SK-N-SH (cell line): ENCODE measurements around the gene SACM1L. TPM values are rescaled to one million over a fixed set of nuclear protein-coding genes. Genes with fewer than 3 reads are reported as not detected.
"Not testable (repeated sequence)": the region's sequence is repeated elsewhere in the genome, so short reads cannot be mapped to it uniquely, and the experiment has no call there.

Experiments
- CTCF ChIA-PET: fragments of 300-600, 350-600 bp; formaldehyde crosslinking; extraction: SDS; loops from one replicate; lab custom pipeline; 2021; lab: Yijun Ruan, JAX
- POLR2A ChIA-PET: fragments of 350-600 bp; sonication (Branson Sonifier 250); formaldehyde crosslinking; extraction: SDS; loops from one replicate; lab custom pipeline; 2020; ENCODE audit warnings: antibody characterized with exemption, inconsistent platforms; lab: Yijun Ruan, JAX
- DNase-seq: peaks from one replicate; pipeline ENCODE4 v3.0.0; 2012
- H2AFZ ChIP-seq: fragments of 200-600 bp; sonication (generic); 2 replicates; pipeline ENCODE4 v1.8.1; 2016; ENCODE audit warnings: antibody characterized with exemption, mild to moderate bottlenecking, low read depth
- H3F3A ChIP-seq: fragments of 200-600 bp; sonication (generic); replicated peaks from 2 replicates; pipeline ENCODE3; 2016; ENCODE audit warnings: antibody characterized with exemption, mild to moderate bottlenecking; ENCODE audit not compliant: insufficient read depth
- H3K27ac ChIP-seq, 2 experiments: fragments of 200-500 bp in 1 of 2; fragments of 200-600 bp in 1 of 2; sonication (Bioruptor generic) in 1 of 2; sonication (generic), shearing (Covaris generic) in 1 of 2; 2 replicates each; pipeline versions ENCODE4 v1.5.1 to v1.6.1; 2014 to 2016; ENCODE audit warnings: low read depth in 2 of 2, inconsistent platforms in 1 of 2, low read length in 1 of 2, mild to moderate bottlenecking in 1 of 2, mixed read lengths in 1 of 2
- H3K27me3 ChIP-seq: fragments of 200-600 bp; sonication (generic), shearing (Covaris generic); 2 replicates; pipeline ENCODE4 v1.6.1; 2016; ENCODE audit warnings: mixed run types; ENCODE audit not compliant: insufficient read depth
- H3K36me3 ChIP-seq, 2 experiments: fragments of 200-500 bp in 1 of 2; fragments of 200-600 bp in 1 of 2; sonication (Bioruptor generic) in 1 of 2; sonication (generic) in 1 of 2; replicated peaks in 1 of 2; 2 replicates each; pipeline versions ENCODE3 to v1.5.1; 2014 to 2016; ENCODE audit warnings: low read length in 1 of 2, mild to moderate bottlenecking in 1 of 2; ENCODE audit not compliant: insufficient read depth in 2 of 2, control insufficient read depth in 1 of 2
- H3K4me1 ChIP-seq, 2 experiments: fragments of 200-500 bp in 1 of 2; fragments of 200-600 bp in 1 of 2; sonication (Bioruptor generic) in 1 of 2; sonication (generic), shearing (Covaris generic) in 1 of 2; 2 replicates each; pipeline versions ENCODE4 v1.5.1 to v1.6.1; 2014 to 2016; ENCODE audit warnings: low read depth in 1 of 2, low read length in 1 of 2, mixed run types in 1 of 2; ENCODE audit not compliant: insufficient read depth in 2 of 2, control insufficient read depth in 1 of 2
- H3K4me2 ChIP-seq: fragments of 200-600 bp; sonication (generic), shearing (Covaris generic); 2 replicates; pipeline ENCODE4 v1.6.1; 2017; ENCODE audit warnings: mixed run types
- H3K4me3 ChIP-seq, 2 experiments: fragments of 200-500 bp in 1 of 2; fragments of 200-600 bp in 1 of 2; sonication (Bioruptor generic) in 1 of 2; sonication (generic), shearing (Covaris generic) in 1 of 2; 2 replicates each; pipeline versions ENCODE4 v1.5.1 to v1.8.1; 2014 to 2016; ENCODE audit warnings: low read depth in 2 of 2, inconsistent platforms in 1 of 2, low read length in 1 of 2, mild to moderate bottlenecking in 1 of 2, mixed read lengths in 1 of 2, moderate library complexity in 1 of 2
- H3K79me2 ChIP-seq: fragments of 200-600 bp; sonication (generic); 2 replicates; pipeline ENCODE4 v1.8.1; 2017; ENCODE audit warnings: mild to moderate bottlenecking; ENCODE audit not compliant: insufficient read depth
- H3K9ac ChIP-seq: fragments of 200-600 bp; sonication (generic); 2 replicates; pipeline ENCODE4 v1.6.1; 2017; ENCODE audit warnings: mixed run types
- H3K9me2 ChIP-seq: fragments of 200-600 bp; sonication (generic); 2 replicates; pipeline ENCODE4 v1.6.1; 2017; ENCODE audit warnings: mixed run types
- H3K9me3 ChIP-seq: fragments of 200-600 bp; sonication (generic); 2 replicates; pipeline ENCODE4 v1.6.1; 2017; ENCODE audit warnings: mixed run types, mild to moderate bottlenecking, moderate library complexity
- H4K20me1 ChIP-seq: fragments of 200-600 bp; sonication (generic); 2 replicates; pipeline ENCODE4 v1.6.1; 2017; ENCODE audit warnings: mild to moderate bottlenecking, mixed run types; ENCODE audit not compliant: insufficient read depth
- EP300 ChIP-seq, 2 experiments: IDR thresholded peaks; 2 replicates each; pipeline versions ENCODE4 v1.4.0 to v1.6.1; 2012; ENCODE audit warnings: borderline replicate concordance in 1 of 2, low read depth in 1 of 2, low read length in 1 of 2
- FOSL2 ChIP-seq: IDR thresholded peaks from 2 replicates; pipeline ENCODE4 v1.4.0; 2012; ENCODE audit warnings: low read depth, mild to moderate bottlenecking, moderate library complexity, borderline replicate concordance
- FOXJ3 ChIP-seq: sonication (generic); formaldehyde crosslinking; IDR thresholded peaks from 2 replicates; pipeline ENCODE4 v1.5.1; 2020; ENCODE audit warnings: mild to moderate bottlenecking, missing genetic modification reagents
- JUND ChIP-seq: IDR thresholded peaks from 2 replicates; pipeline ENCODE4 v1.4.0; 2012
- NFIC ChIP-seq: IDR thresholded peaks from 2 replicates; pipeline ENCODE4 v1.4.0; 2012; ENCODE audit warnings: borderline replicate concordance
- POLR2AphosphoS5 ChIP-seq: IDR thresholded peaks from 2 replicates; pipeline ENCODE4 v1.6.1; 2012; ENCODE audit warnings: low read depth, low read length
- RCOR1 ChIP-seq: fragments of 150-350 bp; IDR thresholded peaks from 2 replicates; pipeline ENCODE4 v1.6.1; 2017; ENCODE audit warnings: antibody characterized with exemption, low read length
- TAF1 ChIP-seq: IDR thresholded peaks from 2 replicates; pipeline ENCODE4 v1.6.1; 2012; ENCODE audit warnings: low read depth, mild to moderate bottlenecking, low read length, moderate library complexity, borderline replicate concordance
- TCF12 ChIP-seq: IDR thresholded peaks from 2 replicates; pipeline ENCODE4 v1.4.0; 2012
- TEAD4 ChIP-seq: IDR thresholded peaks from 2 replicates; pipeline ENCODE4 v1.4.0; 2012; ENCODE audit warnings: mild to moderate bottlenecking, borderline replicate concordance; ENCODE audit not compliant: insufficient read depth
- YY1 ChIP-seq: IDR thresholded peaks from 2 replicates; pipeline ENCODE4 v1.4.0; 2012; ENCODE audit warnings: low read depth, mild to moderate bottlenecking
- WGBS: methylation state at CpG from one replicate; pipeline ENCODE4 v1.1.6; 2017; ENCODE audit warnings: low lambda C conversion rate; 5-methylcytosine and 5-hydroxymethylcytosine counted together
- polyA plus RNA-seq, 3 experiments: library from polyadenylated mRNA; depleted of rRNA; stranded (reverse); fragments of >200 nt; gene quantifications; 2 replicates each; pipeline ENCODE4 v1.2.3, GENCODE V29; 2012
- TF ChIP-seq, protein P1 (sequence below): IDR thresholded peaks from 2 replicates; pipeline ENCODE4 v1.4.0; 2012; ENCODE audit warnings: low read depth, borderline replicate concordance
- TF ChIP-seq, protein P2 (sequence below): IDR thresholded peaks from 2 replicates; pipeline ENCODE4 v1.6.1; 2012; ENCODE audit warnings: mild to moderate bottlenecking, low read depth, low read length, moderate library complexity
- TF ChIP-seq, protein P3 (sequence below): fragments of 200-600 bp; sonication (generic); IDR thresholded peaks from 2 replicates; pipeline ENCODE4 v1.6.1; 2017; ENCODE audit warnings: antibody characterized with exemption, mild to moderate bottlenecking, moderate library complexity

SACM1L gene
- polyA plus RNA-seq, 1 of the 3 experiments (the other 2 are of a cell fraction) = 11.2 TPM

DNA sequence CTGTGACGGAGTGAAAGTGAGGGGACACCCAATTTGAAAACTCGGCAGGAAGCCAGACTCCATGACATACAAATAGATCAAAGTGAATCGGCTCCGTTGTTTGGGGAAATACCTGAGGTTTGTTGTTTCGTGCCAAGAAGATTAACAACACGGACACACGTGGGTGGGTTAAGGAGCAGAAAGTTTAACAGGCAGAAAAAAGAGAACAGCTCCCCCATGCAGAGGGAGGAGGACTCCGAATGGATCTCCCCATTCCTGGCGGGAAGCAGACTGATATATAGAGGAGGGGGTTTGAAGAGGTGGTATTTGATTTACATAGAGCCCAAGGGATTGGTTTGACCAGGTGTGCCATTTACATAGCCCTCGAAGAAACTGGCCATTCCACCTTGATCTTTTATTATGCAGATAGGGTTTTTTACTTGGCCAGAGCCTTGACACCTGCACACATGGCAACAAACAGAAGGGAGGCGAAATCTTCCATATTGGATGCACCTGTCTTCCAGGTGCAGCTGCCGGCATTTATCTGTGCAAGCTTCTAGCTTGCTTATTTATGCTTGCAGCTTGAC lies 4.8 kb upstream of the SACM1L start (continued):
- TF ChIP-seq, protein P1, sequence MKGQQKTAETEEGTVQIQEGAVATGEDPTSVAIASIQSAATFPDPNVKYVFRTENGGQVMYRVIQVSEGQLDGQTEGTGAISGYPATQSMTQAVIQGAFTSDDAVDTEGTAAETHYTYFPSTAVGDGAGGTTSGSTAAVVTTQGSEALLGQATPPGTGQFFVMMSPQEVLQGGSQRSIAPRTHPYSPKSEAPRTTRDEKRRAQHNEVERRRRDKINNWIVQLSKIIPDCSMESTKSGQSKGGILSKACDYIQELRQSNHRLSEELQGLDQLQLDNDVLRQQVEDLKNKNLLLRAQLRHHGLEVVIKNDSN = no peak
- TF ChIP-seq RCOR1 (no peak), TCF12 (no peak), POLR2AphosphoS5 (no peak), FOSL2 (no peak), FOXJ3 (CRISPR knock-in tag) (no peak), TEAD4 (no peak), YY1 (no peak), EP300 (IDR thresholded peaks at IDR 0.05; ENCODE audit: borderline replicate concordance in 1 of 2, low read depth in 1 of 2, low read length in 1 of 2) (no peak)
- TF ChIP-seq, protein P2, sequence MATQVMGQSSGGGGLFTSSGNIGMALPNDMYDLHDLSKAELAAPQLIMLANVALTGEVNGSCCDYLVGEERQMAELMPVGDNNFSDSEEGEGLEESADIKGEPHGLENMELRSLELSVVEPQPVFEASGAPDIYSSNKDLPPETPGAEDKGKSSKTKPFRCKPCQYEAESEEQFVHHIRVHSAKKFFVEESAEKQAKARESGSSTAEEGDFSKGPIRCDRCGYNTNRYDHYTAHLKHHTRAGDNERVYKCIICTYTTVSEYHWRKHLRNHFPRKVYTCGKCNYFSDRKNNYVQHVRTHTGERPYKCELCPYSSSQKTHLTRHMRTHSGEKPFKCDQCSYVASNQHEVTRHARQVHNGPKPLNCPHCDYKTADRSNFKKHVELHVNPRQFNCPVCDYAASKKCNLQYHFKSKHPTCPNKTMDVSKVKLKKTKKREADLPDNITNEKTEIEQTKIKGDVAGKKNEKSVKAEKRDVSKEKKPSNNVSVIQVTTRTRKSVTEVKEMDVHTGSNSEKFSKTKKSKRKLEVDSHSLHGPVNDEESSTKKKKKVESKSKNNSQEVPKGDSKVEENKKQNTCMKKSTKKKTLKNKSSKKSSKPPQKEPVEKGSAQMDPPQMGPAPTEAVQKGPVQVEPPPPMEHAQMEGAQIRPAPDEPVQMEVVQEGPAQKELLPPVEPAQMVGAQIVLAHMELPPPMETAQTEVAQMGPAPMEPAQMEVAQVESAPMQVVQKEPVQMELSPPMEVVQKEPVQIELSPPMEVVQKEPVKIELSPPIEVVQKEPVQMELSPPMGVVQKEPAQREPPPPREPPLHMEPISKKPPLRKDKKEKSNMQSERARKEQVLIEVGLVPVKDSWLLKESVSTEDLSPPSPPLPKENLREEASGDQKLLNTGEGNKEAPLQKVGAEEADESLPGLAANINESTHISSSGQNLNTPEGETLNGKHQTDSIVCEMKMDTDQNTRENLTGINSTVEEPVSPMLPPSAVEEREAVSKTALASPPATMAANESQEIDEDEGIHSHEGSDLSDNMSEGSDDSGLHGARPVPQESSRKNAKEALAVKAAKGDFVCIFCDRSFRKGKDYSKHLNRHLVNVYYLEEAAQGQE = no peak

DNA sequence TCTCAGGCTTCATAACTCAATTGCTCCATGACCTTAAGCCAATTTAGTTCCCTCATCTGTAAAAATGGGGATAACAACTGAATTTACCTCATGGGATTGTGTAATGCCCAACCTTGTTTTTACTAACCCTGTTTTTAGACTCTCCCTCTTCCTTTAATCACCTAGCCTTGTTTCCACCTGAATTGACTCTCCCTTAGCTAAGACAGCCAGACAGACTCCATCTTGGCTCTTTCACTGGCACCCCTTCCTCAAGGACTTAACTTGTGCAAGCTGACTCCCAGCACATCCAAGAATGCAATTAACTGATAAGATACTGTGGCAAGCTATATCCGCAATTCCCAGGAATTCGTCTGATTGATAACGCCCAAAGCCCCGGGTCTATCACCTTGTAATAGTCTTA lies 3.5 kb upstream of the SACM1L start:
- H3K79me2 ChIP-seq = peaks cover 14% of the 10 kb centered on the region
- WGBS = 91% methylated on average over 4 of the region's 4 CpGs

DNA sequence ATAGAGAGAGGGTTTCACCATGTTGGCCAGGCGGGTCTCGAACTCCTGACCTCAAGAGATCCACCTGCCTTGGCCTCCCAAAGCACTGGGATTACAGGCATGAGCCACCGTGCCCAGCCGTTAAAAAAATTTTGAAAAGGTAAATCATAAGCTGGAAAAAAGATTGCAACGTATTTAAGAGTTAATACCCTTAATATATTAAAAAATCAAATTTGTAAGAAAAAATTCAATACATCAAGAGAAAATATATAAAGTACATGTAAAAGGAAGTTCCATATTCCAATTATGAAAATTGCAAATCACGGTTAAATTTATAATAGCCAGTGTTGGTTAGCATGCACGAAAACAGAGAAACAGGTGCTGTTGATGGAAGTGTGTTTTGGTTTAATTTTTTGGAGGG lies 2.3 kb upstream of the SACM1L start:
- no peak overlapping the region for H3K4me3 ChIP-seq
- TF ChIP-seq NFIC = no peak
- TF ChIP-seq, protein P3, sequence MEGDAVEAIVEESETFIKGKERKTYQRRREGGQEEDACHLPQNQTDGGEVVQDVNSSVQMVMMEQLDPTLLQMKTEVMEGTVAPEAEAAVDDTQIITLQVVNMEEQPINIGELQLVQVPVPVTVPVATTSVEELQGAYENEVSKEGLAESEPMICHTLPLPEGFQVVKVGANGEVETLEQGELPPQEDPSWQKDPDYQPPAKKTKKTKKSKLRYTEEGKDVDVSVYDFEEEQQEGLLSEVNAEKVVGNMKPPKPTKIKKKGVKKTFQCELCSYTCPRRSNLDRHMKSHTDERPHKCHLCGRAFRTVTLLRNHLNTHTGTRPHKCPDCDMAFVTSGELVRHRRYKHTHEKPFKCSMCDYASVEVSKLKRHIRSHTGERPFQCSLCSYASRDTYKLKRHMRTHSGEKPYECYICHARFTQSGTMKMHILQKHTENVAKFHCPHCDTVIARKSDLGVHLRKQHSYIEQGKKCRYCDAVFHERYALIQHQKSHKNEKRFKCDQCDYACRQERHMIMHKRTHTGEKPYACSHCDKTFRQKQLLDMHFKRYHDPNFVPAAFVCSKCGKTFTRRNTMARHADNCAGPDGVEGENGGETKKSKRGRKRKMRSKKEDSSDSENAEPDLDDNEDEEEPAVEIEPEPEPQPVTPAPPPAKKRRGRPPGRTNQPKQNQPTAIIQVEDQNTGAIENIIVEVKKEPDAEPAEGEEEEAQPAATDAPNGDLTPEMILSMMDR = no peak
- TF ChIP-seq TAF1 = no peak
- TF ChIP-seq JUND = no peak
- H2AFZ ChIP-seq = no peak overlapping the region
- H3K4me1 ChIP-seq = peaks cover 6 to 10% of the 10 kb centered on the region in 2 experiments; a peak in 2 of 4 replicates
- H3K4me2 ChIP-seq = no peak overlapping the region
- no peak for DNase-seq
- H3K9me2 ChIP-seq = no peaks in the 10 kb centered on the region
- H3F3A ChIP-seq = peaks cover 24% of the 10 kb centered on the region
- peaks cover 0 to 9% of the 10 kb centered on the region in 2 experiments for H3K36me3 ChIP-seq
- H3K9ac ChIP-seq = no peak overlapping the region
- POLR2A ChIA-PET = no interaction called here
- H3K79me2 ChIP-seq = peaks cover 26% of the 10 kb centered on the region
- H3K9me3 ChIP-seq = no peaks in the 10 kb centered on the region
- no peak overlapping the region for H3K27ac ChIP-seq
- peaks cover 14% of the 10 kb centered on the region for H4K20me1 ChIP-seq
- WGBS = 96% methylated on average over 7 of the region's 7 CpGs
- CTCF ChIA-PET = no interaction called here
- H3K27me3 ChIP-seq = no peaks in the 10 kb centered on the region

More for the DNA sequence above, 3.5 kb upstream of the SACM1L start:
- H3K9me3 ChIP-seq, H3K27me3 ChIP-seq, DNase-seq, H3K9me2 ChIP-seq, H3K27ac ChIP-seq, H3K4me3 ChIP-seq, H2AFZ ChIP-seq, POLR2A ChIA-PET, H4K20me1 ChIP-seq, H3K4me2 ChIP-seq, H3K9ac ChIP-seq, CTCF ChIA-PET: not testable (repeated sequence)
- Histone ChIP-seq H3F3A (peaks cover 24% of the 10 kb centered on the region), H3K36me3 (peaks cover 0 to 11% of the 10 kb centered on the region in 2 experiments), H3K4me1 (peaks cover 0 to 12% of the 10 kb centered on the region in 2 experiments; a peak in 2 of 4 replicates)
